Left lung (tissue), 10 donors: ENCODE results near the gene OSGIN1. TPM values are rescaled to one million over a fixed set of nuclear protein-coding genes. Genes with fewer than 3 reads are reported as not detected.
A peak's percentile ranks its signal among the peaks of the same experiment; 100 is the strongest.
"Not testable (repeated sequence)": the region's sequence is repeated elsewhere in the genome, so short reads cannot be mapped to it uniquely, and the experiment has no call there.

Experiments used
- ATAC-seq: fragments of 200-7000 bp; cut with Tn5 transposase; one replicate; pipeline ENCODE4 v1.9.1; 2020; ENCODE audit warnings: moderate library complexity
- DNase-seq, 4 donors: peaks; one replicate each; pipeline ENCODE4 v3.0.0-alpha.2; 2013 to 2020
- H3K27ac ChIP-seq, 2 donors: fragments of 200-600 bp; sonication (generic) in 1 of 2; one replicate each; pipeline versions ENCODE4 v1.5.0 to v1.8.0; 2020 to 2021
- H3K27me3 ChIP-seq, 2 donors: fragments of 200-600 bp; sonication (generic) in 1 of 2; one replicate each; pipeline versions ENCODE4 v1.5.0 to v1.8.0; 2020 to 2021
- H3K36me3 ChIP-seq, 2 donors: fragments of 200-600 bp; sonication (generic) in 1 of 2; one replicate each; pipeline versions ENCODE4 v1.5.0 to v1.8.0; 2020 to 2021
- H3K4me1 ChIP-seq, 2 donors: fragments of 200-600 bp; one replicate each; pipeline ENCODE4 v1.8.0; 2021
- H3K4me3 ChIP-seq, 2 donors: fragments of 200-600 bp; sonication (generic) in 1 of 2; one replicate each; pipeline versions ENCODE4 v1.5.0 to v1.8.0; 2020 to 2021; ENCODE audit warnings: mild to moderate bottlenecking in 1 of 2
- H3K9me3 ChIP-seq, 2 donors: fragments of 200-600 bp; sonication (generic) in 1 of 2; one replicate each; pipeline versions ENCODE4 v1.5.0 to v1.8.0; 2020 to 2021
- intact Hi-C, 2 donors: fragments of 100-400 bp; cut with DNase I; formaldehyde crosslinking; loops; one replicate each; pipeline versions ENCODE4 v1.11.2 to v1.14.2; 2022
- polyA plus RNA-seq, 6 donors: library from polyadenylated mRNA; unstranded; fragments of 120-200 nt; gene quantifications; one replicate each; pipeline ENCODE4 v1.2.1, GENCODE V29; 2013; ENCODE audit not compliant: insufficient read length in 6 of 6
- total RNA-seq, 2 donors: library from RNA; stranded (reverse); fragmentation: NEBNext Ultra II Directional; extraction: Animal tissue kit (Norgen Biotek cat#: 25700); gene quantifications; one replicate each; pipeline ENCODE4 v1.2.1, GENCODE V29; 2021
- TF ChIP-seq, protein P1 (sequence below), 2 donors: fragments of 200-600 bp; sonication (generic) in 1 of 2; IDR thresholded peaks; one replicate each; pipeline versions ENCODE4 v1.5.0 to v1.8.0; 2021; ENCODE audit warnings: antibody characterized with exemption in 2 of 2
- donor health status: DM: no; HTN: yes; CAD: no.
- donor health status: DM: no; HTN: no; CAD: no.

The OSGIN1 gene
- total and polyA plus RNA-seq, 8 donors = 0.47 to 18.0 (median 0.70) TPM

DNA sequence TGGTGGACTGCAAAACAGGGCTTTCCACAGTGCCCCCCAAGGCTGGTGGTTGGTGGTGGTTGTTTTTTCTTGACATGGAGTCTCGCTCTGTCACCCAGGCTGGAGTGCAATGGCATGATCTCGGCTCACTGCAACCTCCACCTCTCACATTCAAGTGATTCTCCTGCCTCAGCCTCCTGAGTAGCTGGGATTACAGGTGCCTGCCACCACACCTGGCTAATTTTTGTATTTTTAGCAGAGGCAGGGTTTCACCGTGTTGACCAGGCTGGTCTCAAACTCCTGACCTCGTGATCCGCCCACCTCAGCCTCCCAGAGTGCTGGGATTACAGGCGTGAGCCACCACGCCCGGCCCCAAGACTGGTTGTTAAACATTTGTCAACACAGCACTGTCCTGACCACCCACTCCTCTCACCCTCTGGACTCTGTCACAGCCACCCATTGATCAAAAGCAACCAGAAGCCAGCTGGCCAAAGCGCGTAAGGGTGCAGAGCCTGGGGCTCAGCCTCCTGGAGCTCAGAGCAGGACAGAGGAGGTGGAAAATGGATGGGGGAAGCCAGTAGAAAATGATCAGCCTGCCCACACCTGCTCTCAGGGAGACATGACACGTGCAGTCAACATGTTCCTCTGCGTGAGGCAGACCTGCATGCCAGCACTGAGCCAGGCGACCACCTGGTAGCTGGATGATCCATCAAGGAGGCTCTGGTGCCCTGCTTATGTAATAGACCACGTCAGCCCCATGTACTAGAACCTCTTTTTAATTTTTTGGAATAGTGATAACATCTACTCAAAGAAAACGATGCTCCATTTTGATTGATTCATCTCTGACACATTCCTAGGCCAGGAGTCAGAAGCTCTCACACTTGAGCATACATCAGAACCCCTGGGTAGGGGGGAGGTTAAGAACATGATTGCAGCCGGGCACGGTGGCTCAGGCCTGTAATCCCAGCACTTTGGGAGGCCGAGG lies 14.8 kb upstream of the OSGIN1 start:
- Histone ChIP-seq H3K27ac (no peak overlapping the region), H3K4me3 (no peak overlapping the region), H3K4me1 (peaks cover 0 to 4% of the 10 kb centered on the region in 2 donors), H3K9me3 (no peaks in the 10 kb centered on the region), H3K36me3 (no peaks in the 10 kb centered on the region), H3K27me3 (no peaks in the 10 kb centered on the region)
- TF ChIP-seq, protein P1, sequence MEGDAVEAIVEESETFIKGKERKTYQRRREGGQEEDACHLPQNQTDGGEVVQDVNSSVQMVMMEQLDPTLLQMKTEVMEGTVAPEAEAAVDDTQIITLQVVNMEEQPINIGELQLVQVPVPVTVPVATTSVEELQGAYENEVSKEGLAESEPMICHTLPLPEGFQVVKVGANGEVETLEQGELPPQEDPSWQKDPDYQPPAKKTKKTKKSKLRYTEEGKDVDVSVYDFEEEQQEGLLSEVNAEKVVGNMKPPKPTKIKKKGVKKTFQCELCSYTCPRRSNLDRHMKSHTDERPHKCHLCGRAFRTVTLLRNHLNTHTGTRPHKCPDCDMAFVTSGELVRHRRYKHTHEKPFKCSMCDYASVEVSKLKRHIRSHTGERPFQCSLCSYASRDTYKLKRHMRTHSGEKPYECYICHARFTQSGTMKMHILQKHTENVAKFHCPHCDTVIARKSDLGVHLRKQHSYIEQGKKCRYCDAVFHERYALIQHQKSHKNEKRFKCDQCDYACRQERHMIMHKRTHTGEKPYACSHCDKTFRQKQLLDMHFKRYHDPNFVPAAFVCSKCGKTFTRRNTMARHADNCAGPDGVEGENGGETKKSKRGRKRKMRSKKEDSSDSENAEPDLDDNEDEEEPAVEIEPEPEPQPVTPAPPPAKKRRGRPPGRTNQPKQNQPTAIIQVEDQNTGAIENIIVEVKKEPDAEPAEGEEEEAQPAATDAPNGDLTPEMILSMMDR (IDR thresholded peaks at IDR 0.05) = no peak
- no peak for ATAC-seq
- no peak for DNase-seq
- intact Hi-C loops = no loop called here

DNA sequence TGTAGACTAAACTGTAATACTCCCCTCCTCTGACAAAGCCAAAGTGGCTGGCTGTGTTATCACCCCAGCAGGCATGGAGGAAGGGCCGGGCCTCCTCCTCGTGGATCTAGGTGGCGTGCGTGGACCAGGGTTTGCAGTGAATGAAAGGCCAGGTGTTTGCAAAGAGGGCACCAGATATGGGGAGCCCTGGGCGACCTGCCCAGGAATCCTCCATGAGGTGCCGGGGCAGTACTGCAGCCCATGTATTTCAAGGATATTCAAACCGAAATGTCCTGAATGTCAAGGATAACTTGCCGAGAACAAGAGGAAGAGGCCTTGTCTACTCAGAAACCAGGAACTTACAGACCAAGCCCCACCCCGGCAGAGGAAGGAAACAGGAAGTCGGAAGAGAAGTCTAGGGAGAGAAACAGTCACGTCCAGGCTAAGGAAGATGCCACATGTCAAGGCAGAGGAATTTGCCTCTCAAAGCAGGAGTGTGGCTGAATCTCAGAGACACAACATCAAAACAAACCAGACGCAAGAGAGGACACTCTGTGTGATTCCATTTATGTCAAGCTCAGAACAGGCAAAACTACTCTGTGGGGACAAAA lies 13.7 kb upstream of the OSGIN1 start:
- intact Hi-C loops = no loop called here
- Histone ChIP-seq H3K36me3 (no peaks in the 10 kb centered on the region), H3K4me3 (no peak overlapping the region), H3K27ac (peak overlapping the region in 1 of 2 donors; percentile 39), H3K4me1 (peaks cover 0 to 4% of the 10 kb centered on the region in 2 donors), H3K27me3 (no peaks in the 10 kb centered on the region), H3K9me3 (no peaks in the 10 kb centered on the region)
- TF ChIP-seq, protein P1 (IDR thresholded peaks at IDR 0.05) = no peak
- DNase-seq (no peak), ATAC-seq (peak; percentile 38)

DNA sequence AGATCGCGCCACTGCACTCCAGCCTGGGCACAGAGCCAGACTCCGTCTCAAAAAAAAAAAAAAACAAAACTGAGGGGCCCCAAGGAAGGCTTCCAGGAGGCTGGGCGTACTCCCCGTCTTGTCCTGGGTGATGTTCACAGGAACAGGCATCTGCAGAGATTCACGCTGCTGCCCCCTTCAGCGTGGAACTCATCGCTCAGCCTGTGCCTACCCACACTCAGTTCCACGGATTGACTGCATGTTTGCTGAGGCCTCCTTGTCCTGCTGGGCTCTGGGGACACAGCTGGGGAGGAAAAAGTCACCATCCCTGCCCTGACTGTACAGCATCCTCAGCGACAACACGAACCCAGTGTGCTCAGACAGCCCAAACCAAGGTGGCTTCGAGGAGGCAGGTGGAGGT lies 12.9 kb upstream of the OSGIN1 start:
- DNase-seq = no peak
- no peaks in the 10 kb centered on the region for H3K36me3 ChIP-seq

DNA sequence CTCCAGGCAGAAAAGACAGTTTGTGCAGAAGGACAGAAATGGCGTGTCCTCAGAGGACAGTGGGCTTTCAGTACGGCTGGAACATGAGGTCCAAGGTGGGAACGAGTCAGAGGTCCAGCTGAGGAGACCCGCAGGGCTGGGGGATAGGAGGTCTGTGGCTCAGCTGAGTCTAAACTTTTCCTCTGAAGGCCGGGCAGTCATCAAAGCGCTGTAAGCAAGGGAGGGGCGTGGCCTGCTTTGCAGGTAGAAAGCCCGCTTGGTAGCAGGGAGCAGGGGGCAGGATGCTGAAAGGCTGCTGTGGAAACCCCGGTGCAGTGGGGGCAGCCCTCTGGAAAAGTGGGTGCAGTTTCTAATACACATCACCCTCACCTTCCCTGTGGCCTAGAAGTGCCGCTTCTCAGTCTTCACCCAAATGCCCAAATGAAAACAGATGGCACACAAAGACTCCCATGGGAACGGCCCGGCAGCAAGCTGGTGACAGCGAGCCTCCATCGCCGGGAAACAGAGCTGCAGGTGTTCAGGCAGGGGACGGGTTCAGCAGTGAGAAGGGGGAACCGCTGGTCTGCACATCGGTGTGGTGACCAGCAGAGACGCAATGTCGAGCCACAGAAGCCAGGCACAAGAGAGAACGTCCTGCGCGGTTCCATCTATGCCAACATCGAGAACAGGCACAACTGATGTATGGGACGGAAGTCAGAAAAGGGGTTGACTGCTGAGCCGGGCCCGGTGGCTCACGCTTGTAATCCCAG lies 12.2 kb upstream of the OSGIN1 start:
- H3K36me3 ChIP-seq = no peaks in the 10 kb centered on the region
- no peak overlapping the region for H3K4me3 ChIP-seq
- TF ChIP-seq, protein P1 (IDR thresholded peaks at IDR 0.05) = no peak
- intact Hi-C loops = no loop called here
- H3K27me3 ChIP-seq = no peaks in the 10 kb centered on the region
- DNase-seq = peak in 1 of 4 donors; percentile 58
- H3K9me3 ChIP-seq = no peaks in the 10 kb centered on the region
- ATAC-seq = no peak
- no peak overlapping the region for H3K27ac ChIP-seq
- peaks cover 0 to 4% of the 10 kb centered on the region in 2 donors for H3K4me1 ChIP-seq

More for the DNA sequence above, 12.9 kb upstream of the OSGIN1 start:
- intact Hi-C loops = no loop called here
- Histone ChIP-seq H3K4me1 (peaks cover 0 to 4% of the 10 kb centered on the region in 2 donors), H3K4me3 (no peak overlapping the region), H3K9me3 (no peaks in the 10 kb centered on the region), H3K27ac (no peak overlapping the region), H3K27me3 (no peaks in the 10 kb centered on the region)
- TF ChIP-seq, protein P1 (IDR thresholded peaks at IDR 0.05) = no peak
- no peak for ATAC-seq

DNA sequence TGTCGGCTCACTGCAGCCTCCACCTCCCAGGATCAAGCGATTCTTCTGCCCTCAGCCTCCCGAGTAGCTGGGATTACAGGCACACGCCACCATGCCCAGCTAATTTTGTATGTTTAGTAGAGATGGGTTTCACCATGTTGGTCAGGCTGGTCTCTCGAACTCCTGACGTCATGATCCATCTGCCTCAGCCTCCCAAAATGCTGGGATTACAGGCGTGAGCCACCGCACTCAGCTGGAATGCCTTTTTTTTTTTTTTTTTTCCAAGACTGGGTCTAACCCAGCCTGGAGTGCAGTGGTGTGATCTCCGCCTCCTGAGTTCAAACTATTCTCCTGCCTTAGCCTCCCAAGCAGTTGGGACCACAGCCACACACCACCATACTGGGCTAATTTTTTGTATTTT lies 11.5 kb upstream of the OSGIN1 start:
- ATAC-seq, H3K27ac ChIP-seq, H3K27me3 ChIP-seq, DNase-seq, H3K9me3 ChIP-seq, intact Hi-C loops, H3K4me1 ChIP-seq, H3K4me3 ChIP-seq, H3K36me3 ChIP-seq: not testable (repeated sequence)
